HEK293T (cell line): ENCODE measurements around the gene SCARB2.

Source experiments
- BHLHE40 ChIP-seq: fragments of 450-650 bp; IDR thresholded peaks from 2 replicates; pipeline ENCODE4 v1.6.1; 2016; ENCODE audit warnings: mild to moderate bottlenecking, moderate library complexity, borderline replicate concordance
- ELF4 ChIP-seq: fragments of 450-650 bp; IDR thresholded peaks from 2 replicates; pipeline ENCODE4 v1.6.1; 2017; ENCODE audit warnings: antibody characterized with exemption
- FOXK2 ChIP-seq: fragments of 450-650 bp; IDR thresholded peaks from 2 replicates; pipeline ENCODE4 v1.6.1; 2016; ENCODE audit warnings: mild to moderate bottlenecking
- FOXM1 ChIP-seq: fragments of 450-650 bp; IDR thresholded peaks from 2 replicates; pipeline ENCODE4 v1.6.1; 2017; ENCODE audit warnings: mild to moderate bottlenecking, borderline replicate concordance
- HDGF ChIP-seq: fragments of 450-650 bp; IDR thresholded peaks from 2 replicates; pipeline ENCODE4 v1.6.1; 2017; ENCODE audit warnings: antibody characterized with exemption, borderline replicate concordance
- LEF1 ChIP-seq: fragments of 450-650 bp; IDR thresholded peaks from 2 replicates; pipeline ENCODE4 v1.6.1; 2017; ENCODE audit warnings: mild to moderate bottlenecking, borderline replicate concordance
- NFRKB ChIP-seq: fragments of 450-650 bp; IDR thresholded peaks from 2 replicates; pipeline ENCODE4 v1.6.1; 2016; ENCODE audit warnings: mild to moderate bottlenecking, moderate library complexity
- SUZ12 ChIP-seq: fragments of 450-650 bp; IDR thresholded peaks from 2 replicates; pipeline ENCODE4 v1.6.1; 2016; ENCODE audit warnings: mild to moderate bottlenecking
- TARDBP ChIP-seq: fragments of 450-650 bp; IDR thresholded peaks from 2 replicates; pipeline ENCODE4 v1.6.1; 2016
- TF ChIP-seq, protein P1 (sequence below): fragments of 450-650 bp; IDR thresholded peaks from 2 replicates; pipeline ENCODE4 v1.6.1; 2016

DNA sequence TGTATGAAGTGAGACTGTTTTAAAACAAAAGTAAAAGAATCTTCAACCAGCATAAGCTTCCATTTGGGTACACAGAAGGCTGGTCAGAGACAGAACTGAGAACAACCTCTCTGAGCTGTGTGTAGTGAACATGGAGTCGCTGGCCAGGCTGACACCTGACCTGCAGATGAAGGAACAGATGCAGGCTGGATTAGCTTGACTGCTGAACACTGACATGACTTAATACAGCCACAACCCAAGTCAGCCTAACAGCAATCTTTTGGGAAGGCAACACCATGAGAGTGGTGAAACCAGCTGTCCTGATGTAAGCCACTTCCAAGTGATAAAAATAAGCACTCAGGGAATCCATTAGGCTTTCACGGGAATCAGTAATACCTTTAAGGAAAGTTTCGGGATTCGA lies 10.1 kb downstream of the SCARB2 start:
- TF ChIP-seq FOXM1 (no peak), LEF1 (no peak), TARDBP (no peak), SUZ12 (no peak), NFRKB (no peak), ELF4 (no peak), BHLHE40 (no peak), FOXK2 (no peak), HDGF (no peak)
- TF ChIP-seq, protein P1, sequence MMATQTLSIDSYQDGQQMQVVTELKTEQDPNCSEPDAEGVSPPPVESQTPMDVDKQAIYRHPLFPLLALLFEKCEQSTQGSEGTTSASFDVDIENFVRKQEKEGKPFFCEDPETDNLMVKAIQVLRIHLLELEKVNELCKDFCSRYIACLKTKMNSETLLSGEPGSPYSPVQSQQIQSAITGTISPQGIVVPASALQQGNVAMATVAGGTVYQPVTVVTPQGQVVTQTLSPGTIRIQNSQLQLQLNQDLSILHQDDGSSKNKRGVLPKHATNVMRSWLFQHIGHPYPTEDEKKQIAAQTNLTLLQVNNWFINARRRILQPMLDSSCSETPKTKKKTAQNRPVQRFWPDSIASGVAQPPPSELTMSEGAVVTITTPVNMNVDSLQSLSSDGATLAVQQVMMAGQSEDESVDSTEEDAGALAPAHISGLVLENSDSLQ = no peak
